Esophagus muscularis mucosa (tissue), 4 donors: Measurements from ENCODE around the gene P2RX1. TPM values are rescaled to one million over a fixed set of nuclear protein-coding genes. Genes with fewer than 3 reads are reported as not detected.

Experiments
- DNase-seq: peaks from one replicate; pipeline ENCODE4 v3.0.0-alpha.2; 2017; ENCODE audit errors: extremely low spot score
- H3K27ac ChIP-seq, 4 donors: fragments of 200-600 bp; sonication (generic); replicated peaks in 1 of 4; 1 replicate in 3 of 4; 2 replicates in 1 of 4; pipeline ENCODE4 v1.5.1; 2016 to 2019; ENCODE audit warnings: mild to moderate bottlenecking in 1 of 4
- H3K27me3 ChIP-seq, 4 donors: fragments of 200-600 bp; sonication (generic); one replicate each; pipeline versions ENCODE4 v1.5.1 to v1.6.0; 2016 to 2019
- H3K36me3 ChIP-seq, 4 donors: fragments of 200-600 bp; sonication (generic); one replicate each; pipeline ENCODE4 v1.5.1; 2016 to 2019
- H3K4me1 ChIP-seq, 4 donors: fragments of 200-600 bp; sonication (generic); one replicate each; pipeline ENCODE4 v1.5.1; 2016 to 2019
- H3K4me3 ChIP-seq, 4 donors: fragments of 200-600 bp; sonication (generic); 1 replicate in 2 of 4; 2 replicates in 2 of 4; pipeline ENCODE4 v1.5.1; 2016 to 2019; ENCODE audit warnings: mild to moderate bottlenecking in 4 of 4, moderate library complexity in 1 of 4
- H3K9me3 ChIP-seq, 4 donors: fragments of 200-600 bp; sonication (generic); 1 replicate in 3 of 4; 2 replicates in 1 of 4; pipeline ENCODE4 v1.5.1; 2016 to 2019
- EP300 ChIP-seq: sonication (generic); formaldehyde crosslinking; IDR thresholded peaks from one replicate; pipeline ENCODE4 v1.6.1; 2017; ENCODE audit warnings: antibody characterized with exemption
- POLR2A ChIP-seq: fragments of 450-650 bp; IDR thresholded peaks from one replicate; pipeline ENCODE4 v1.6.1; 2017; ENCODE audit warnings: antibody characterized with exemption, moderate library complexity, mild to moderate bottlenecking, low read depth
- POLR2AphosphoS5 ChIP-seq, 2 donors: sonication (generic); formaldehyde crosslinking; IDR thresholded peaks; one replicate each; pipeline ENCODE4 v1.6.1; 2017; ENCODE audit warnings: antibody characterized with exemption in 2 of 2
- WGBS: methylation state at CpG from one replicate; pipeline ENCODE4 v1.1.5; 2018; 5-methylcytosine and 5-hydroxymethylcytosine counted together
- intact Hi-C: fragments of 100-400 bp; cut with DNase I; formaldehyde crosslinking; loops from one replicate; pipeline ENCODE4 v1.15.1; 2023
- total RNA-seq, 4 donors: library from RNA; depleted of rRNA; stranded (reverse); fragments of >200 nt; gene quantifications; one replicate each; pipeline versions ENCODE4 v1.1.0 to v1.2.1, GENCODE V29; 2016
- TF ChIP-seq, protein P1 (sequence below), 3 experiments: fragments of 200-600 bp in 2 of 3; fragments of 450-650 bp in 1 of 3; sonication (generic) in 2 of 3; IDR thresholded peaks; one replicate each; pipeline ENCODE4 v1.5.1; 2017 to 2019; ENCODE audit warnings: antibody characterized with exemption in 3 of 3, mild to moderate bottlenecking in 2 of 3, moderate library complexity in 1 of 3

The P2RX1 gene
- total RNA-seq, 4 donors from 2014 or later: 3.7 to 26.0 (median 10.2) TPM

DNA sequence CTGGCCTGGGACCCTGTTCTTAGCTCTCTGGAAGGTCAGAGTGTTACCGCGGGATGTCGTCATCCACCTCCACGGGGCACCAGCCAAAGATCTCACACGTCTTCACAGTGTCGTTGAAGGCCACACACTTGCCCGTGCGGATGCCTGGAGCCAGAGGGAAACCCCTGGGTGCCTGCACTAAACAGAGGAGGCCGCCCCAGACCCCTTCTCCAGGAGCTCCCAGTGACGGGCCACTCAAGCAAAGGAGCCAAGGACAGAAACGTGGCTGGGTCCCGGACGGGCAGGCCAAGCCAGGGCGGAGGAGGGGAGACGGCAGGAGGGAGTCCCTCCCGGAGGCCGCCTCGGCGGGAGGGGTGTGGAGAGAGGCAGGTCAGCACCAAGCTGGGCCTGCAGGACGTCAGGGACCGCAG is 12.4 kb downstream of the P2RX1 start:
- H3K9me3 ChIP-seq: no peaks in the 10 kb centered on the region
- TF ChIP-seq EP300 (no peak), POLR2AphosphoS5 (IDR thresholded peaks at IDR 0.05) (no peak)
- TF ChIP-seq, protein P1, sequence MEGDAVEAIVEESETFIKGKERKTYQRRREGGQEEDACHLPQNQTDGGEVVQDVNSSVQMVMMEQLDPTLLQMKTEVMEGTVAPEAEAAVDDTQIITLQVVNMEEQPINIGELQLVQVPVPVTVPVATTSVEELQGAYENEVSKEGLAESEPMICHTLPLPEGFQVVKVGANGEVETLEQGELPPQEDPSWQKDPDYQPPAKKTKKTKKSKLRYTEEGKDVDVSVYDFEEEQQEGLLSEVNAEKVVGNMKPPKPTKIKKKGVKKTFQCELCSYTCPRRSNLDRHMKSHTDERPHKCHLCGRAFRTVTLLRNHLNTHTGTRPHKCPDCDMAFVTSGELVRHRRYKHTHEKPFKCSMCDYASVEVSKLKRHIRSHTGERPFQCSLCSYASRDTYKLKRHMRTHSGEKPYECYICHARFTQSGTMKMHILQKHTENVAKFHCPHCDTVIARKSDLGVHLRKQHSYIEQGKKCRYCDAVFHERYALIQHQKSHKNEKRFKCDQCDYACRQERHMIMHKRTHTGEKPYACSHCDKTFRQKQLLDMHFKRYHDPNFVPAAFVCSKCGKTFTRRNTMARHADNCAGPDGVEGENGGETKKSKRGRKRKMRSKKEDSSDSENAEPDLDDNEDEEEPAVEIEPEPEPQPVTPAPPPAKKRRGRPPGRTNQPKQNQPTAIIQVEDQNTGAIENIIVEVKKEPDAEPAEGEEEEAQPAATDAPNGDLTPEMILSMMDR (IDR thresholded peaks at IDR 0.05): no peak
- intact Hi-C loops: no loop called here
- no peaks in the 10 kb centered on the region for H3K4me1 ChIP-seq
- no peak overlapping the region for H3K27ac ChIP-seq
- no peak for DNase-seq
- no peak overlapping the region for H3K4me3 ChIP-seq
- no peaks in the 10 kb centered on the region for H3K36me3 ChIP-seq
- H3K27me3 ChIP-seq: no peaks in the 10 kb centered on the region
- 77% methylated on average over 9 of the region's 21 CpGs for WGBS

DNA sequence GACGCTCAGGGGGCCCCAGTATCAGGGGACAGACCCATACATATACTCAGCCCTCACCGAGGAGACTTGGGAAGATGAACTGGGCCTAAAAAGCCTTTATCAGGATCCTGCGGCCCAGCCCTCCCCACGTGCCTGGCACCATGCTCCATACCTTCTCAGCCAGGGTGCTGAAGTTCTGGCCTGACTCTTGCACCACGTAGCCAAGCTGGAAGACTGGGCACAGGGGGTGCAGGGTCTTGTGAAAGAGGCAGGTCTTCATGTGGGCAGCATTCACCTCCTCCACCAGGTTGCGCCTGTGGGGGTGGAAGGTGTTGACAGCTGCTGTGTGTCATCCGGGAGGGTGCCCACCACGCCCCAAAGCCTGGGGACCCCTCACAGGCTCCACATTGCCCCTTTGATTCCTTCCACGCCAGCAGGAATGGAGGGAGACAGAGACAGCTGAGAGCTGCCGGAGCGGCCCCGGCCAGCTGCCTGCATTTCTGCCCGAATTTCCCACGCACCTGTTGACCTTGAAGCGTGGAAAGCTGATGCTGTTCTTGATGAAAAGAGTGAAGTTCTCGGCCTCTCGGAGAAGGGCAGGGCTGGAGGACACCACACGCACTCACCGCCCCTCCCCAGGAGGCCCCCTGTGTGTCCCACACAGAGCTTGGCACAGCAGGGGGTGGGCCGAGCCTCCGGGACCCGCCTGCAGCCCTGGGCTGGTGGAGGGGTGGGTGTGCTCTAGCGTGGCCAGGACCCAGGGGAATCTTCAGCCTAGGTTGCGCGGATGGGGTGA is 13.0 kb downstream of the P2RX1 start:
- Histone ChIP-seq H3K4me1 (no peaks in the 10 kb centered on the region), H3K4me3 (no peak overlapping the region), H3K36me3 (no peaks in the 10 kb centered on the region), H3K27ac (no peak overlapping the region), H3K9me3 (no peaks in the 10 kb centered on the region), H3K27me3 (no peaks in the 10 kb centered on the region)
- intact Hi-C loops: no loop called here
- DNase-seq: no peak
- TF ChIP-seq POLR2AphosphoS5 (IDR thresholded peaks at IDR 0.05): no peak
- no peak for TF ChIP-seq EP300
- TF ChIP-seq, protein P1 (IDR thresholded peaks at IDR 0.05): no peak
- no peak for TF ChIP-seq POLR2A
- 89% methylated on average over 24 of the region's 25 CpGs for WGBS

DNA sequence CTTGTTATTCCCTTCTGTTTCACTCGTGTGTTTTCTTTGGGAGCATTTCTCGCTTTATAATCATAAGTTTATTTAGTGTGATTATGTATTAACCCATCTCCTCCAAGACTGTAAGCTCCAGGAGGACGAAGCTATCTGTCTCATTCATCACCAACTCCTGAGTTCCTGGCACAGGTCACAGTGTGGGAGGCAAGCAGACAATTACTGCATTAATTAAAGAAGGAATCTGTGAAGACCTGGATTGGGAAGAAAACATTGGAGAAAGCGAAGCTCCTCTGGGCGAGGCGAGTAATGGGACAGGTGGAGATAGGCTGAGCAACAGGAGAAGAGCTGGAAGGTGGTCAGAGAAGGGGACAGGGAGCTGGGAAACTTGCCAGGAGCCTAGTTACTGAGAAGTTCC is 15.6 kb downstream of the P2RX1 start:
- no peaks in the 10 kb centered on the region for H3K9me3 ChIP-seq
- H3K36me3 ChIP-seq: no peaks in the 10 kb centered on the region
- no peak for DNase-seq
- WGBS: 68% methylated on average over 6 of the region's 6 CpGs
- H3K4me1 ChIP-seq: peaks cover 6 to 13% (median 11%) of the 10 kb centered on the region in 4 donors
- H3K27ac ChIP-seq: no peak overlapping the region
- TF ChIP-seq, protein P1 (IDR thresholded peaks at IDR 0.05): no peak
- no peak for TF ChIP-seq EP300
- no peak for TF ChIP-seq POLR2AphosphoS5 (IDR thresholded peaks at IDR 0.05)
- no peak for TF ChIP-seq POLR2A
- H3K27me3 ChIP-seq: no peaks in the 10 kb centered on the region
- intact Hi-C loops: no loop called here
- H3K4me3 ChIP-seq: no peak overlapping the region

DNA sequence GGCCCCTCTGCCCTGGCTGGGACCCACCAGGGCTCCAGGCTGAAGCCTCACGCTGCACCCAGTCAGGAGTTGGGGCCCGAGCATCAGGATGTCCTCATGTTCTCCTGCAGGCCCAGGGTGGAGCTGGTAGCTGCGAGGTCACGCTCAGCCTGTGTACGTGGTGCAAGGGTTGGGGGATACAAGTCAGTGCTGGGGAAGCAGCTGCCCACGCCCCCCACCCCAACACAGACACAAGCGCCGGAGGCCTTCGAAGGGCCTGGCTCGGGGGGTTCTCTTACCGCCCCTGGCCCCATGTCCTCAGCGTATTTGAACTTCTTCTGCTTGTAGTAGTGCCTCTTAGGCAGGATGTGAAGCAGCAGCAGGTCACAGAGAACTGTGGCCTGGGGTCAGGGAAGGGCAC is 18.5 kb downstream of the P2RX1 start:
- H3K4me3 ChIP-seq: no peak overlapping the region
- H3K27ac ChIP-seq: no peak overlapping the region
- no peak for TF ChIP-seq POLR2AphosphoS5 (IDR thresholded peaks at IDR 0.05)
- TF ChIP-seq POLR2A: no peak
- TF ChIP-seq, protein P1 (IDR thresholded peaks at IDR 0.05): no peak
- no peak for TF ChIP-seq EP300
- no peaks in the 10 kb centered on the region for H3K36me3 ChIP-seq
- no peak for DNase-seq
- intact Hi-C loops: no loop called here
- no peaks in the 10 kb centered on the region for H3K27me3 ChIP-seq
- no peaks in the 10 kb centered on the region for H3K9me3 ChIP-seq
- 100% methylated on average over 7 of the region's 12 CpGs for WGBS
- H3K4me1 ChIP-seq: peaks cover 32 to 39% (median 36%) of the 10 kb centered on the region in 4 donors

DNA sequence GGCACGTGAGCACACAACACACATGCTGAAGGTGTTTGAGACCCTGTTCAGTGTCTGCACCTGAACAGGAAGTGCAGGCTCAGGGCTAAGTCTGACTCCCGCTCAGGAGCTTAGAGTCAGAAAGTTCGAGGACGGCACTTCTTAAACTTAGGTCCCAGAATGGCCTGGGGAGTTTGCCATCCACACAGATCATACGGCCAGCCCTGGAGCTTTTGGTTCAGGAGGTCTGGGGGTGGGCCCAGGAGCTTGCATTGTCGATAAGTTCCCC is 19.4 kb downstream of the P2RX1 start:
- Histone ChIP-seq H3K27me3 (no peaks in the 10 kb centered on the region), H3K36me3 (no peaks in the 10 kb centered on the region), H3K4me3 (no peak overlapping the region), H3K27ac (peak overlapping the region in 1 of 4 donors; percentile 91), H3K9me3 (no peaks in the 10 kb centered on the region), H3K4me1 (peaks cover 40 to 47% (median 43%) of the 10 kb centered on the region in 4 donors)
- no peak for DNase-seq
- intact Hi-C loops: no loop called here
- TF ChIP-seq POLR2A (no peak), POLR2AphosphoS5 (IDR thresholded peaks at IDR 0.05) (no peak), EP300 (no peak)
- TF ChIP-seq, protein P1 (IDR thresholded peaks at IDR 0.05): no peak
- WGBS: 93% methylated on average over 6 of the region's 6 CpGs
